Breast epithelium (tissue), 3 donors: ENCODE results near the gene ARL6IP1.

Source experiments
- POLR2AphosphoS5 ChIP-seq, 3 donors: sonication (generic); formaldehyde crosslinking; IDR thresholded peaks; one replicate each; pipeline ENCODE4 v1.6.1; 2017; ENCODE audit warnings: antibody characterized with exemption in 3 of 3
- TF ChIP-seq, protein P1 (sequence below), 3 donors: fragments of 450-650 bp; IDR thresholded peaks; one replicate each; pipeline ENCODE4 v1.5.1; 2016 to 2017; ENCODE audit warnings: antibody characterized with exemption in 3 of 3, mild to moderate bottlenecking in 3 of 3, moderate library complexity in 3 of 3

DNA sequence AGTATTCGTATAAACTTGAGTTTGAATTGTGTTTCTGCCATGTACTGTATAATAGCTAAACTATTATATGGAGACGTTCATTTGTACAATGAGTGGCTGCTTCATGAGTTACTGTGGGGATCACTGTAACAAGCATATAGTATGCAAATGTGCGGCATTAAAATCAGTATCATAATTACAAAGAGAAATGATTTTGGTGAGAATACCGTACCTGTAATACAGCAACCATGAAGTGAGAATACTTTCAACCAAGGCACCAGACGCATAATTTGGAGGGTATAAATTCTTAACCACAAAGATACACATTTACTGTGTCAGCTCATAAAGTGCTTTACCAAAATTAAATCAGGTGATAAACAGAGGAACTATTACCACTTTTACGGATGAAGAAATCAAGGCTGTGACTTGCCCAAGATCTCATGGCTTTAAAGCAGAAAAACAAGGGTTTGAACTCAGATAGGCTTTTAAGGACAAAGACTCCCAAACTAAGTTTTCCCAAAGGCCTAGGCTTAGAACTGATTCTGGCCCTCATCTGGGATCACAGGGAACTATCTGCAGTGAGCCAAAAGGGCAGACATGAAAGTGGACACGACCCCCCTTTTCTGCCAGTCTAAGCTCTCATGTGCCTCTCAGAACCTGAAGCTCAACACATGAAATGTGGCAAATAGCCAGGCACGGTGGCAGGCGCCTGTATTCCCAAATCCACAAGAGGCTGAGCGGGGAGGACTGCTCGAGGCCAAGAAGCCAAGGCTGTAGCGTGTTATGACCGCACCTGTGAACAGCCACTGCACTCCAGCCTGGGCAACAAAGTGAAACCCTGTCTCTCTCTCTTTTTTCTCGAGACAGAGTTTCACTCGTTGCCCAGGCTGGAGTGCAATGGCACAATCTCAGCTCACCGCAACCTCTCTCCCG, 17.7 kb downstream of the ARL6IP1 start:
- TF ChIP-seq POLR2AphosphoS5 (IDR thresholded peaks at IDR 0.05), result no peak
- TF ChIP-seq, protein P1, sequence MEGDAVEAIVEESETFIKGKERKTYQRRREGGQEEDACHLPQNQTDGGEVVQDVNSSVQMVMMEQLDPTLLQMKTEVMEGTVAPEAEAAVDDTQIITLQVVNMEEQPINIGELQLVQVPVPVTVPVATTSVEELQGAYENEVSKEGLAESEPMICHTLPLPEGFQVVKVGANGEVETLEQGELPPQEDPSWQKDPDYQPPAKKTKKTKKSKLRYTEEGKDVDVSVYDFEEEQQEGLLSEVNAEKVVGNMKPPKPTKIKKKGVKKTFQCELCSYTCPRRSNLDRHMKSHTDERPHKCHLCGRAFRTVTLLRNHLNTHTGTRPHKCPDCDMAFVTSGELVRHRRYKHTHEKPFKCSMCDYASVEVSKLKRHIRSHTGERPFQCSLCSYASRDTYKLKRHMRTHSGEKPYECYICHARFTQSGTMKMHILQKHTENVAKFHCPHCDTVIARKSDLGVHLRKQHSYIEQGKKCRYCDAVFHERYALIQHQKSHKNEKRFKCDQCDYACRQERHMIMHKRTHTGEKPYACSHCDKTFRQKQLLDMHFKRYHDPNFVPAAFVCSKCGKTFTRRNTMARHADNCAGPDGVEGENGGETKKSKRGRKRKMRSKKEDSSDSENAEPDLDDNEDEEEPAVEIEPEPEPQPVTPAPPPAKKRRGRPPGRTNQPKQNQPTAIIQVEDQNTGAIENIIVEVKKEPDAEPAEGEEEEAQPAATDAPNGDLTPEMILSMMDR (IDR thresholded peaks at IDR 0.05), result no peak
